B cell (primary cell): Measurements from ENCODE around the gene FOXP3. TPM values are rescaled to one million over a fixed set of nuclear protein-coding genes. Genes with fewer than 3 reads are reported as not detected.

Experiments used
- ATAC-seq: fragments of 200-7000 bp; cut with Tn5 transposase; one replicate; pipeline ENCODE4 v1.10.0; 2021; ENCODE audit warnings: low read depth, mild to moderate bottlenecking, moderate number of reproducible peaks, moderate library complexity
- CTCF ChIA-PET: fragments of 350-600 bp; sonication (Branson Sonifier 250); formaldehyde crosslinking; loops from one replicate; lab custom pipeline; 2021; ENCODE audit warnings: antibody characterized with exemption, inconsistent platforms; lab: Charles Lee
- POLR2A ChIA-PET: fragments of 350-600 bp; sonication (Branson Sonifier 250); formaldehyde crosslinking; loops from one replicate; lab custom pipeline; 2021; ENCODE audit warnings: antibody characterized with exemption; lab: Charles Lee
- DNase-seq: peaks from one replicate; pipeline ENCODE4 v3.0.0; 2013
- H2AFZ ChIP-seq: 2 replicates; pipeline ENCODE4 v1.6.1; 2012; ENCODE audit warnings: mild to moderate bottlenecking, low read depth, low read length; ENCODE audit not compliant: insufficient read depth, poor library complexity, severe bottlenecking
- H3K27ac ChIP-seq, 2 donors: 1 replicate in 1 of 2; 2 replicates in 1 of 2; pipeline ENCODE4 v1.5.1; 2012 to 2013; ENCODE audit warnings: low read length in 2 of 2, mild to moderate bottlenecking in 2 of 2, moderate library complexity in 1 of 2
- H3K27me3 ChIP-seq, 4 experiments: fragments of 200-600 bp in 1 of 4; sonication (generic) in 1 of 4; replicated peaks in 1 of 4; 1 replicate in 2 of 4; 2 replicates in 2 of 4; pipeline versions ENCODE4 v1.6.1 to v1.7.0; 2013 to 2016; ENCODE audit warnings: low read length in 3 of 4, mild to moderate bottlenecking in 2 of 4, mixed read lengths in 1 of 4, moderate library complexity in 1 of 4; ENCODE audit not compliant: insufficient read depth in 4 of 4, control insufficient read depth in 3 of 4; ENCODE audit errors: control extremely low read depth in 1 of 4
- H3K36me3 ChIP-seq, 2 experiments: replicated peaks in 1 of 2; 1 replicate in 1 of 2; 2 replicates in 1 of 2; pipeline versions ENCODE4 v1.6.1 to v1.7.1; 2013; ENCODE audit warnings: low read length in 1 of 2; ENCODE audit not compliant: insufficient read depth in 2 of 2, control insufficient read depth in 1 of 2; ENCODE audit errors: control extremely low read depth in 1 of 2, extremely low read depth in 1 of 2
- H3K4me1 ChIP-seq, 2 donors: fragments of 200-600 bp in 1 of 2; sonication (generic) in 1 of 2; 1 replicate in 1 of 2; 2 replicates in 1 of 2; pipeline versions ENCODE4 v1.5.1 to v1.6.1; 2013 to 2017; ENCODE audit warnings: low read length in 2 of 2; ENCODE audit not compliant: control insufficient read depth in 2 of 2, insufficient read depth in 2 of 2
- H3K4me2 ChIP-seq: replicated peaks from 2 replicates; pipeline ENCODE3; 2012; ENCODE audit warnings: mild to moderate bottlenecking, low read depth, low read length; ENCODE audit not compliant: poor library complexity, severe bottlenecking
- H3K4me3 ChIP-seq, 5 experiments: fragments of 200-600 bp in 1 of 5; sonication (generic) in 1 of 5; 1 replicate in 3 of 5; 2 replicates in 2 of 5; pipeline versions ENCODE4 v1.5.1 to v1.7.0; 2011 to 2016; ENCODE audit warnings: low read length in 4 of 5, mild to moderate bottlenecking in 4 of 5, low read depth in 2 of 5, control low read depth in 1 of 5, moderate library complexity in 1 of 5; ENCODE audit not compliant: insufficient read depth in 1 of 5; ENCODE audit errors: control extremely low read depth in 1 of 5, extremely low read depth in 1 of 5
- H3K79me2 ChIP-seq: fragments of 200-600 bp; sonication (generic); one replicate; pipeline ENCODE4 v1.6.0; 2016; ENCODE audit warnings: low read length; ENCODE audit not compliant: control insufficient read depth, insufficient read depth
- H3K9ac ChIP-seq: fragments of 200-600 bp; sonication (generic); 2 replicates; pipeline ENCODE4 v1.6.1; 2017; ENCODE audit warnings: mild to moderate bottlenecking, low read length, moderate library complexity
- H3K9me3 ChIP-seq, 3 donors: one replicate each; pipeline versions ENCODE4 v1.6.1 to v1.7.1; 2013; ENCODE audit warnings: low read length in 2 of 3; ENCODE audit not compliant: control insufficient read depth in 2 of 3, insufficient read depth in 1 of 3; ENCODE audit errors: control extremely low read depth in 1 of 3
- H4K20me1 ChIP-seq: 2 replicates; pipeline ENCODE4 v1.6.0; 2012; ENCODE audit warnings: mild to moderate bottlenecking, low read length; ENCODE audit not compliant: insufficient read depth, control insufficient read depth, poor library complexity, severe bottlenecking
- H3K27ac Mint-ChIP-seq: one replicate; pipeline ENCODE4 v1.8.0; 2021; ENCODE audit warnings: mixed read lengths
- H3K27me3 Mint-ChIP-seq: one replicate; pipeline ENCODE4 v1.8.0; 2021; ENCODE audit warnings: mixed read lengths
- H3K4me1 Mint-ChIP-seq: one replicate; pipeline ENCODE4 v1.8.0; 2021; ENCODE audit warnings: mixed read lengths
- H3K4me3 Mint-ChIP-seq: one replicate; pipeline ENCODE4 v1.8.0; 2021; ENCODE audit warnings: mixed read lengths
- H3K9me3 Mint-ChIP-seq: one replicate; pipeline ENCODE4 v1.8.0; 2022; ENCODE audit warnings: mixed read lengths; ENCODE audit not compliant: insufficient read depth
- EZH2 ChIP-seq: IDR thresholded peaks from 2 replicates; pipeline ENCODE4 v1.6.1; 2012; ENCODE audit warnings: borderline replicate concordance, low read depth, mild to moderate bottlenecking, moderate library complexity, low read length; ENCODE audit not compliant: insufficient read depth, poor library complexity, severe bottlenecking
- WGBS: methylation state at CpG from one replicate; pipeline ENCODE4 v1.1.5; 2013; ENCODE audit warnings: missing lambda C conversion rate; ENCODE audit not compliant: insufficient coverage; 5-methylcytosine and 5-hydroxymethylcytosine counted together
- intact Hi-C: fragments of 100-400 bp; cut with micrococcal nuclease; formaldehyde crosslinking; loops from one replicate; pipeline ENCODE4 v1.10.0; 2022
- polyA plus RNA-seq: library from polyadenylated mRNA; depleted of rRNA; stranded (reverse); fragments of >200 nt; gene quantifications from 2 replicates; pipeline ENCODE4 v1.2.3, GENCODE V29; 2012
- total RNA-seq, 2 donors: library from RNA; stranded (reverse); fragments of 120-200 nt in 1 of 2; gene quantifications; 1 replicate in 1 of 2; 2 replicates in 1 of 2; pipeline versions ENCODE4 v1.2.3 to v1.2.4, GENCODE V29; 2013 to 2022
- TF ChIP-seq, protein P1 (sequence below): fragments of 200-600 bp; IDR thresholded peaks from one replicate; pipeline ENCODE4 v1.8.0; 2022; ENCODE audit warnings: antibody characterized with exemption, mild to moderate bottlenecking

The FOXP3 gene
- total and polyA plus RNA-seq, 2 donors (not counting 1 experiment from before 2014, with no cell fraction given), result 0.03 TPM; not detected in 1

DNA sequence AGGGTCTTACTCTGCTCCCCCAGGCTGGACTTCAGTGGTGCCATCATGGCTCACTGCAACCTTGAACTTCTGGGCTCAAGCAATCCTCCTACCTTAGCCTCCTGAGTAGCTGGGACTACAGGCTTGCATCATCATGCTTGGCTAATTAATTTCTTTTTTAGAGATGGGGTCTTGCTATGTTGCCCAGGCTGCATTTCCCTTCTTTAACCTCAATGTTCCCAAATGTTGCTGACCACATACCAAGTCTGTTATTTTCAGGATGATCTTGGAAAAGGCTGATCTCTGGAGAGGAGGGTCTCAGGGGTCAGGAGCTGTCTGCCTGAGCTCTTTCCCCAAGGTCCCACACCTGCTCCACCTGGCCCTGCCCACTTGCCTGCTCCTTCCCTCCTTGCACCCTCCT is 44.4 kb downstream of the FOXP3 start:
- H3K36me3 ChIP-seq, result no peaks in the 10 kb centered on the region
- ATAC-seq, result no peak
- H4K20me1 ChIP-seq, result no peaks in the 10 kb centered on the region
- CTCF ChIA-PET, result no interaction called here
- H3K9ac ChIP-seq, result no peak overlapping the region
- no peaks in the 10 kb centered on the region for H3K79me2 ChIP-seq
- intact Hi-C loops, result no loop called here
- no peak for DNase-seq
- H2AFZ ChIP-seq, result no peak overlapping the region
- no peaks in the 10 kb centered on the region for H3K27me3 Mint-ChIP-seq
- no peaks in the 10 kb centered on the region for H3K27me3 ChIP-seq
- peaks cover 2% of the 10 kb centered on the region for H3K4me1 Mint-ChIP-seq
- H3K4me3 ChIP-seq, result no peak overlapping the region
- H3K9me3 Mint-ChIP-seq, result no peaks in the 10 kb centered on the region
- TF ChIP-seq, protein P1, sequence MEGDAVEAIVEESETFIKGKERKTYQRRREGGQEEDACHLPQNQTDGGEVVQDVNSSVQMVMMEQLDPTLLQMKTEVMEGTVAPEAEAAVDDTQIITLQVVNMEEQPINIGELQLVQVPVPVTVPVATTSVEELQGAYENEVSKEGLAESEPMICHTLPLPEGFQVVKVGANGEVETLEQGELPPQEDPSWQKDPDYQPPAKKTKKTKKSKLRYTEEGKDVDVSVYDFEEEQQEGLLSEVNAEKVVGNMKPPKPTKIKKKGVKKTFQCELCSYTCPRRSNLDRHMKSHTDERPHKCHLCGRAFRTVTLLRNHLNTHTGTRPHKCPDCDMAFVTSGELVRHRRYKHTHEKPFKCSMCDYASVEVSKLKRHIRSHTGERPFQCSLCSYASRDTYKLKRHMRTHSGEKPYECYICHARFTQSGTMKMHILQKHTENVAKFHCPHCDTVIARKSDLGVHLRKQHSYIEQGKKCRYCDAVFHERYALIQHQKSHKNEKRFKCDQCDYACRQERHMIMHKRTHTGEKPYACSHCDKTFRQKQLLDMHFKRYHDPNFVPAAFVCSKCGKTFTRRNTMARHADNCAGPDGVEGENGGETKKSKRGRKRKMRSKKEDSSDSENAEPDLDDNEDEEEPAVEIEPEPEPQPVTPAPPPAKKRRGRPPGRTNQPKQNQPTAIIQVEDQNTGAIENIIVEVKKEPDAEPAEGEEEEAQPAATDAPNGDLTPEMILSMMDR, result no peak
- no peak for TF ChIP-seq EZH2
- no peak overlapping the region for H3K4me2 ChIP-seq
- no peak overlapping the region for H3K27ac Mint-ChIP-seq
- H3K4me1 ChIP-seq, result peaks cover 0 to 2% of the 10 kb centered on the region in 2 donors
- H3K9me3 ChIP-seq, result no peaks in the 10 kb centered on the region
- H3K27ac ChIP-seq, result no peak overlapping the region
- POLR2A ChIA-PET, result no interaction called here
- no peak overlapping the region for H3K4me3 Mint-ChIP-seq

GRCh38 chrX:49214996-49215526 is 49.4 kb downstream of the FOXP3 start:
- H3K4me1 ChIP-seq, result no peaks in the 10 kb centered on the region
- Mint-ChIP-seq H3K27ac (no peak overlapping the region), H3K27me3 (no peaks in the 10 kb centered on the region), H3K4me1 (no peaks in the 10 kb centered on the region), H3K9me3 (no peaks in the 10 kb centered on the region), H3K4me3 (no peak overlapping the region)
- no peaks in the 10 kb centered on the region for H3K36me3 ChIP-seq
- no peak overlapping the region for H3K4me3 ChIP-seq
- 100% methylated on average over 8 of the region's 14 CpGs for WGBS
- POLR2A ChIA-PET, result no interaction called here
- H3K9me3 ChIP-seq, result no peaks in the 10 kb centered on the region
- no peak overlapping the region for H3K27ac ChIP-seq
- no peak overlapping the region for H3K4me2 ChIP-seq
- CTCF ChIA-PET, result no interaction called here
- no peaks in the 10 kb centered on the region for H3K27me3 ChIP-seq
- TF ChIP-seq EZH2, result no peak
- TF ChIP-seq, protein P1, result no peak
- DNase-seq (no peak), ATAC-seq (no peak)
- H3K79me2 ChIP-seq, result no peaks in the 10 kb centered on the region
- intact Hi-C loops, result no loop called here
- H4K20me1 ChIP-seq, result no peaks in the 10 kb centered on the region
- H3K9ac ChIP-seq, result no peak overlapping the region
- H2AFZ ChIP-seq, result no peak overlapping the region
